Measurements from ENCODE around the gene CFAP100.

The CFAP100 gene

GRCh38 chr3:126456766-126457388, 62.2 kb downstream of the CFAP100 start:
- H3K9me3 ChIP-seq (ENCODE audit: control insufficient read depth, low read length): no peaks in the 10 kb centered on the region
- no peaks in the 10 kb centered on the region for H3K27me3 ChIP-seq (ENCODE audit: control insufficient read depth, insufficient read depth, low read length)
- H3K9ac ChIP-seq (ENCODE audit: low read length): no peak overlapping the region
- H3K4me3 ChIP-seq (ENCODE audit: low read length): no peak overlapping the region
- H3K36me3 ChIP-seq (ENCODE audit: control insufficient read depth, insufficient read depth, low read length): peaks cover 12% of the 10 kb centered on the region
- H3K4me1 ChIP-seq (ENCODE audit: control insufficient read depth, insufficient read depth, low read length): no peaks in the 10 kb centered on the region

- Histone ChIP-seq H3K4me1 (ENCODE audit: control insufficient read depth, insufficient read depth, low read length) (no peaks in the 10 kb centered on the region), H3K27me3 (ENCODE audit: control insufficient read depth, insufficient read depth, low read length) (no peaks in the 10 kb centered on the region), H3K9me3 (ENCODE audit: control insufficient read depth, low read length) (no peaks in the 10 kb centered on the region), H3K9ac (ENCODE audit: low read length) (no peak overlapping the region), H3K36me3 (ENCODE audit: control insufficient read depth, insufficient read depth, low read length) (peaks cover 15% of the 10 kb centered on the region), H3K4me3 (ENCODE audit: low read length) (no peak overlapping the region)
Measured at GRCh38 chr3:126459111-126459762, 64.5 kb downstream of the CFAP100 start.

GRCh38 chr3:126459763-126460127, 65.0 kb downstream of the CFAP100 start:
- peaks cover 19% of the 10 kb centered on the region for H3K36me3 ChIP-seq (ENCODE audit: control insufficient read depth, insufficient read depth, low read length)

GRCh38 chr3:126460381-126460780, 65.7 kb downstream of the CFAP100 start:
- Histone ChIP-seq H3K36me3 (ENCODE audit: control insufficient read depth, insufficient read depth, low read length) (peaks cover 25% of the 10 kb centered on the region), H3K9ac (ENCODE audit: low read length) (no peak overlapping the region), H3K4me1 (ENCODE audit: control insufficient read depth, insufficient read depth, low read length) (no peaks in the 10 kb centered on the region), H3K4me3 (ENCODE audit: low read length) (no peak overlapping the region), H3K9me3 (ENCODE audit: control insufficient read depth, low read length) (no peaks in the 10 kb centered on the region), H3K27me3 (ENCODE audit: control insufficient read depth, insufficient read depth, low read length) (no peaks in the 10 kb centered on the region)

More at GRCh38 chr3:126459763-126460127, 65.0 kb downstream of the CFAP100 start:
- no peaks in the 10 kb centered on the region for H3K4me1 ChIP-seq (ENCODE audit: control insufficient read depth, insufficient read depth, low read length)
- H3K27me3 ChIP-seq (ENCODE audit: control insufficient read depth, insufficient read depth, low read length): no peaks in the 10 kb centered on the region
- no peak overlapping the region for H3K9ac ChIP-seq (ENCODE audit: low read length)
- no peaks in the 10 kb centered on the region for H3K9me3 ChIP-seq (ENCODE audit: control insufficient read depth, low read length)
- H3K4me3 ChIP-seq (ENCODE audit: low read length): no peak overlapping the region

GRCh38 chr3:126461450-126462070, 66.9 kb downstream of the CFAP100 start:
- Histone ChIP-seq H3K4me1 (ENCODE audit: control insufficient read depth, insufficient read depth, low read length) (no peaks in the 10 kb centered on the region), H3K27me3 (ENCODE audit: control insufficient read depth, insufficient read depth, low read length) (no peaks in the 10 kb centered on the region), H3K36me3 (ENCODE audit: control insufficient read depth, insufficient read depth, low read length) (peaks cover 33% of the 10 kb centered on the region), H3K9me3 (ENCODE audit: control insufficient read depth, low read length) (no peaks in the 10 kb centered on the region), H3K9ac (ENCODE audit: low read length) (no peak overlapping the region), H3K4me3 (ENCODE audit: low read length) (no peak overlapping the region)

- Histone ChIP-seq H3K9me3 (ENCODE audit: control insufficient read depth, low read length) (no peaks in the 10 kb centered on the region), H3K9ac (ENCODE audit: low read length) (no peak overlapping the region), H3K36me3 (ENCODE audit: control insufficient read depth, insufficient read depth, low read length) (peaks cover 39% of the 10 kb centered on the region), H3K4me3 (ENCODE audit: low read length) (no peak overlapping the region), H3K27me3 (ENCODE audit: control insufficient read depth, insufficient read depth, low read length) (no peaks in the 10 kb centered on the region), H3K4me1 (ENCODE audit: control insufficient read depth, insufficient read depth, low read length) (no peaks in the 10 kb centered on the region)
Measured at GRCh38 chr3:126463521-126463920, 68.8 kb downstream of the CFAP100 start.

GRCh38 chr3:126464093-126464492, 69.4 kb downstream of the CFAP100 start:
- no peak overlapping the region for H3K4me3 ChIP-seq (ENCODE audit: low read length)
- H3K27me3 ChIP-seq (ENCODE audit: control insufficient read depth, insufficient read depth, low read length): no peaks in the 10 kb centered on the region
- no peaks in the 10 kb centered on the region for H3K4me1 ChIP-seq (ENCODE audit: control insufficient read depth, insufficient read depth, low read length)
- H3K9me3 ChIP-seq (ENCODE audit: control insufficient read depth, low read length): no peaks in the 10 kb centered on the region
- peaks cover 43% of the 10 kb centered on the region for H3K36me3 ChIP-seq (ENCODE audit: control insufficient read depth, insufficient read depth, low read length)
- H3K9ac ChIP-seq (ENCODE audit: low read length): no peak overlapping the region

GRCh38 chr3:126464494-126464893, 69.8 kb downstream of the CFAP100 start:
- Histone ChIP-seq H3K4me3 (ENCODE audit: low read length) (no peak overlapping the region), H3K9ac (ENCODE audit: low read length) (no peak overlapping the region), H3K27me3 (ENCODE audit: control insufficient read depth, insufficient read depth, low read length) (no peaks in the 10 kb centered on the region), H3K9me3 (ENCODE audit: control insufficient read depth, low read length) (no peaks in the 10 kb centered on the region), H3K36me3 (ENCODE audit: control insufficient read depth, insufficient read depth, low read length) (peaks cover 43% of the 10 kb centered on the region), H3K4me1 (ENCODE audit: control insufficient read depth, insufficient read depth, low read length) (no peaks in the 10 kb centered on the region)

GRCh38 chr3:126464997-126465396, 70.3 kb downstream of the CFAP100 start:
- H3K4me1 ChIP-seq (ENCODE audit: control insufficient read depth, insufficient read depth, low read length): no peaks in the 10 kb centered on the region
- H3K36me3 ChIP-seq (ENCODE audit: control insufficient read depth, insufficient read depth, low read length): peaks cover 46% of the 10 kb centered on the region
- H3K27me3 ChIP-seq (ENCODE audit: control insufficient read depth, insufficient read depth, low read length): no peaks in the 10 kb centered on the region
- H3K9me3 ChIP-seq (ENCODE audit: control insufficient read depth, low read length): no peaks in the 10 kb centered on the region
- H3K9ac ChIP-seq (ENCODE audit: low read length): no peak overlapping the region
- H3K4me3 ChIP-seq (ENCODE audit: low read length): no peak overlapping the region

GRCh38 chr3:126465928-126466544, 71.3 kb downstream of the CFAP100 start:
- Histone ChIP-seq H3K36me3 (ENCODE audit: control insufficient read depth, insufficient read depth, low read length) (peaks cover 48% of the 10 kb centered on the region), H3K4me3 (ENCODE audit: low read length) (no peak overlapping the region), H3K9ac (ENCODE audit: low read length) (no peak overlapping the region), H3K27me3 (ENCODE audit: control insufficient read depth, insufficient read depth, low read length) (no peaks in the 10 kb centered on the region), H3K9me3 (ENCODE audit: control insufficient read depth, low read length) (no peaks in the 10 kb centered on the region), H3K4me1 (ENCODE audit: control insufficient read depth, insufficient read depth, low read length) (no peaks in the 10 kb centered on the region)

- H3K27me3 ChIP-seq (ENCODE audit: control insufficient read depth, insufficient read depth, low read length): no peaks in the 10 kb centered on the region
- H3K4me3 ChIP-seq (ENCODE audit: low read length): no peak overlapping the region
- H3K9me3 ChIP-seq (ENCODE audit: control insufficient read depth, low read length): no peaks in the 10 kb centered on the region
- H3K9ac ChIP-seq (ENCODE audit: low read length): no peak overlapping the region
- H3K36me3 ChIP-seq (ENCODE audit: control insufficient read depth, insufficient read depth, low read length): peaks cover 48% of the 10 kb centered on the region
- H3K4me1 ChIP-seq (ENCODE audit: control insufficient read depth, insufficient read depth, low read length): peaks cover 4% of the 10 kb centered on the region
Measured at GRCh38 chr3:126466886-126467610, 72.3 kb downstream of the CFAP100 start.

GRCh38 chr3:126467611-126467955, 72.9 kb downstream of the CFAP100 start:
- H3K27me3 ChIP-seq (ENCODE audit: control insufficient read depth, insufficient read depth, low read length): no peaks in the 10 kb centered on the region
- H3K9ac ChIP-seq (ENCODE audit: low read length): no peak overlapping the region
- H3K4me3 ChIP-seq (ENCODE audit: low read length): no peak overlapping the region
- peaks cover 48% of the 10 kb centered on the region for H3K36me3 ChIP-seq (ENCODE audit: control insufficient read depth, insufficient read depth, low read length)
- no peaks in the 10 kb centered on the region for H3K9me3 ChIP-seq (ENCODE audit: control insufficient read depth, low read length)
- peaks cover 9% of the 10 kb centered on the region for H3K4me1 ChIP-seq (ENCODE audit: control insufficient read depth, insufficient read depth, low read length)
